Stimulated activated CD8-positive, alpha-beta memory T cell treated with anti-CD3 and anti-CD28 coated beads, Interleukin-2, amount 100 ng/mL, for 48 hours (primary cell): ENCODE measurements around the gene CEP295NL.
"Not testable (repeated sequence)": the region's sequence is repeated elsewhere in the genome, so short reads cannot be mapped to it uniquely, and the experiment has no call there.

ENCODE experiments used
- DNase-seq, 2 donors: peaks; one replicate each; pipeline ENCODE4 v3.0.0-alpha.2; 2020; ENCODE audit warnings: low read depth in 2 of 2

The CEP295NL gene

GRCh38 chr17:78903101-78903779 is at the start of gene CEP295NL:
Gene CEP295NL (minus strand): TSS chr17:78903201. CDS start chr17:78901828, 1,373 bp downstream.
- DNase-seq = no peak

GRCh38 chr17:78952706-78953105 is 49.7 kb upstream of the CEP295NL start:
- no peak for DNase-seq

GRCh38 chr17:78951967-78952551 is 49.1 kb upstream of the CEP295NL start:
- DNase-seq = no peak

- no peak for DNase-seq
Measured at GRCh38 chr17:78950870-78951269, 47.9 kb upstream of the CEP295NL start.

GRCh38 chr17:78947235-78948149 is 44.5 kb upstream of the CEP295NL start:
- DNase-seq = no peak

GRCh38 chr17:78946631-78947030 is 43.6 kb upstream of the CEP295NL start:
- DNase-seq = no peak

GRCh38 chr17:78946131-78946530 is 43.1 kb upstream of the CEP295NL start:
- DNase-seq = no peak

GRCh38 chr17:78945455-78945854 is 42.5 kb upstream of the CEP295NL start:
- DNase-seq = not testable (repeated sequence)

- no peak for DNase-seq
Measured at GRCh38 chr17:78944956-78945355, 42.0 kb upstream of the CEP295NL start.

GRCh38 chr17:78944026-78944425 is 41.0 kb upstream of the CEP295NL start:
- DNase-seq = no peak

GRCh38 chr17:78940708-78941107 is 37.7 kb upstream of the CEP295NL start:
- DNase-seq = no peak

GRCh38 chr17:78940258-78940657 is 37.3 kb upstream of the CEP295NL start:
- DNase-seq = no peak

GRCh38 chr17:78939615-78940014 is 36.6 kb upstream of the CEP295NL start:
- DNase-seq = no peak

- DNase-seq = no peak
Measured at GRCh38 chr17:78937561-78937960, 34.6 kb upstream of the CEP295NL start.

GRCh38 chr17:78935419-78936323 is 32.7 kb upstream of the CEP295NL start:
- DNase-seq = no peak

GRCh38 chr17:78934681-78935418 is 31.8 kb upstream of the CEP295NL start:
- no peak for DNase-seq

GRCh38 chr17:78933959-78934568 is 31.1 kb upstream of the CEP295NL start:
- no peak for DNase-seq

GRCh38 chr17:78933025-78933958 is 30.3 kb upstream of the CEP295NL start:
- DNase-seq = peak; percentile 20 to 22
